ENCODE measurements around the gene RPS3.

The RPS3 gene

GRCh38 chr11:75453916-75454655, 54.8 kb downstream of the RPS3 start:
- H3K9me3 ChIP-seq (ENCODE audit: insufficient read depth, low read depth, low read length): no peaks in the 10 kb centered on the region
- peaks cover 7% of the 10 kb centered on the region; the same call in 1 of the 2 replicates for H3K27me3 ChIP-seq (ENCODE audit: insufficient read depth, low read length)
- no peaks in the 10 kb centered on the region; the same call in 1 of the 2 replicates for H3K4me1 ChIP-seq (ENCODE audit: insufficient read depth, low read length)
- H3K4me3 ChIP-seq (ENCODE audit: low read length): no peak overlapping the region
- H3K27ac ChIP-seq (ENCODE audit: low read length): no peak overlapping the region
- H3K9ac ChIP-seq (ENCODE audit: low read depth, low read length): no peak overlapping the region
- H3K36me3 ChIP-seq (ENCODE audit: insufficient read depth, low read depth, low read length): no peaks in the 10 kb centered on the region

GRCh38 chr11:75454987-75455386, 55.7 kb downstream of the RPS3 start:
- no peak overlapping the region for H3K4me3 ChIP-seq (ENCODE audit: low read length)
- peaks cover 7% of the 10 kb centered on the region; the same call in 1 of the 2 replicates for H3K27me3 ChIP-seq (ENCODE audit: insufficient read depth, low read length)
- no peak overlapping the region for H3K9ac ChIP-seq (ENCODE audit: low read depth, low read length)
- H3K4me1 ChIP-seq (ENCODE audit: insufficient read depth, low read length): no peaks in the 10 kb centered on the region; the same call in 1 of the 2 replicates
- H3K9me3 ChIP-seq (ENCODE audit: insufficient read depth, low read depth, low read length): no peaks in the 10 kb centered on the region
- H3K36me3 ChIP-seq (ENCODE audit: insufficient read depth, low read depth, low read length): no peaks in the 10 kb centered on the region
- H3K27ac ChIP-seq (ENCODE audit: low read length): no peak overlapping the region
